ENCODE data around the gene ATP2B1. TPM values are rescaled to one million over a fixed set of nuclear protein-coding genes. Genes with fewer than 3 reads are reported as not detected.

ATP2B1 gene
- total RNA-seq, 1 donor from 2014 or later: 14.5 TPM

GRCh38 chr12:89662623-89663022 is 46.0 kb downstream of the ATP2B1 start:
- no peak for DNase-seq (ENCODE audit: low read depth in 2 of 2)

GRCh38 chr12:89661706-89662330 is 46.8 kb downstream of the ATP2B1 start:
- DNase-seq (ENCODE audit: low read depth in 2 of 2): no peak

GRCh38 chr12:89657739-89658138 is 50.9 kb downstream of the ATP2B1 start:
- no peak for DNase-seq (ENCODE audit: low read depth in 2 of 2)

- no peak for DNase-seq (ENCODE audit: low read depth in 2 of 2)
Measured at GRCh38 chr12:89657066-89657465, 51.6 kb downstream of the ATP2B1 start.

GRCh38 chr12:89655841-89656240 is 52.8 kb downstream of the ATP2B1 start:
- DNase-seq (ENCODE audit: low read depth in 2 of 2): no peak

- no peak for DNase-seq (ENCODE audit: low read depth in 2 of 2)
Measured at GRCh38 chr12:89651192-89651591, 57.4 kb downstream of the ATP2B1 start.

GRCh38 chr12:89650239-89650638 is 58.4 kb downstream of the ATP2B1 start:
- DNase-seq (ENCODE audit: low read depth in 2 of 2): no peak

GRCh38 chr12:89649820-89650219 is 58.8 kb downstream of the ATP2B1 start:
- DNase-seq (ENCODE audit: low read depth in 2 of 2): no peak

GRCh38 chr12:89649139-89649538 is 59.5 kb downstream of the ATP2B1 start:
- no peak for DNase-seq (ENCODE audit: low read depth in 2 of 2)

GRCh38 chr12:89648211-89648930 is 60.3 kb downstream of the ATP2B1 start:
- no peak for DNase-seq (ENCODE audit: low read depth in 2 of 2)

GRCh38 chr12:89645434-89645833 is 63.2 kb downstream of the ATP2B1 start:
- DNase-seq (ENCODE audit: low read depth in 2 of 2): no peak

- DNase-seq (ENCODE audit: low read depth in 2 of 2): no peak
Measured at GRCh38 chr12:89642959-89643358, 65.7 kb downstream of the ATP2B1 start.

GRCh38 chr12:89636776-89637160 is 71.9 kb downstream of the ATP2B1 start:
- no peak for DNase-seq (ENCODE audit: low read depth in 2 of 2)

- no peak for DNase-seq (ENCODE audit: low read depth in 2 of 2)
Measured at GRCh38 chr12:89636052-89636775, 72.4 kb downstream of the ATP2B1 start.

GRCh38 chr12:89634508-89634907 is 74.1 kb downstream of the ATP2B1 start:
- no peak for DNase-seq (ENCODE audit: low read depth in 2 of 2)

- DNase-seq (ENCODE audit: low read depth in 2 of 2): no peak
Measured at GRCh38 chr12:89632778-89633177, 75.9 kb downstream of the ATP2B1 start.

- DNase-seq (ENCODE audit: low read depth in 2 of 2): no peak
Measured at GRCh38 chr12:89622115-89622514, 86.5 kb downstream of the ATP2B1 start.

- DNase-seq (ENCODE audit: low read depth in 2 of 2): peak; percentile 2 to 18
Measured at GRCh38 chr12:89621521-89621920, 87.1 kb downstream of the ATP2B1 start.

- no peak for DNase-seq (ENCODE audit: low read depth in 2 of 2)
Measured at GRCh38 chr12:89619764-89620163, 88.9 kb downstream of the ATP2B1 start.

- no peak for DNase-seq (ENCODE audit: low read depth in 2 of 2)
Measured at GRCh38 chr12:89618113-89618862, 90.3 kb downstream of the ATP2B1 start.

GRCh38 chr12:89610366-89610765 is 98.3 kb downstream of the ATP2B1 start:
- DNase-seq (ENCODE audit: low read depth in 2 of 2): no peak

- no peak for DNase-seq (ENCODE audit: low read depth in 2 of 2)
Measured at GRCh38 chr12:89603678-89604077, 105.0 kb downstream of the ATP2B1 start.

Data from dermis microvascular lymphatic vessel endothelial cell (primary cell).